ENCODE measurements around the gene RIC1.

The RIC1 gene

DNA sequence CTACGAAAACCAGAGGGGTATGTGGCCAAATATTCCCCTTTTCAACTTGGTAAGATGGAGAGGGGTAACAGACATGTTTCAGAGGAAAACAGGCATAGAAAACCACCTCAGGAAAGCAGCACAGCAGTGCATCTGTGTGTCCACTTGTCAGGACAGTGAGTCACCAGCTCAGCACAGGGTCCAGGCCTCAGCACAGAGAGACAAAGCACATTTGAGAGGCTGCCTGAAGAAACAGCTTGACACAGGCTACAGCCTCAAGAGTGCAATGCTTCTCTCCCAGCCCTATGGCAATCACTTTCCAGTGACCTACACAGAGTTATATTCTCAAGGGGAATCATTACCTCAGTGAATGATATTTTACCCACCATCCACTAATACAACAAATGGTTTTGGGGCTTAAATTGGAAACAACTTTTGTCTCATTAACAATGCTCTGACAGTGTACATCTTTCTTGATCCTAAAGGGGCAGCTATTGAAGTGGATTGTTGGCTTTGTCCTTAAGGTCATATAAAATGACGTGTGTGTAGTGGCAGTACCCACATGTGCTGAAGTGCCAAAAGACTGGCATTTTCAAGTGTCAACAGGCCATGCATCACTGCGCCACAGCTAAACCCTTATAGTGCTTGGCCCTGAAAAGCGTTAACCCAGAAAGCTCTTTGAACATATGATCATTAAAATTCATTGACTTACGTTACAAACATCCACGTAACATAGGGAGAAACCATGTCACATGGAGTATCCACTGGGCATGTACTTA is 157.6 kb downstream of the RIC1 start:
- TF ChIP-seq, protein P1, sequence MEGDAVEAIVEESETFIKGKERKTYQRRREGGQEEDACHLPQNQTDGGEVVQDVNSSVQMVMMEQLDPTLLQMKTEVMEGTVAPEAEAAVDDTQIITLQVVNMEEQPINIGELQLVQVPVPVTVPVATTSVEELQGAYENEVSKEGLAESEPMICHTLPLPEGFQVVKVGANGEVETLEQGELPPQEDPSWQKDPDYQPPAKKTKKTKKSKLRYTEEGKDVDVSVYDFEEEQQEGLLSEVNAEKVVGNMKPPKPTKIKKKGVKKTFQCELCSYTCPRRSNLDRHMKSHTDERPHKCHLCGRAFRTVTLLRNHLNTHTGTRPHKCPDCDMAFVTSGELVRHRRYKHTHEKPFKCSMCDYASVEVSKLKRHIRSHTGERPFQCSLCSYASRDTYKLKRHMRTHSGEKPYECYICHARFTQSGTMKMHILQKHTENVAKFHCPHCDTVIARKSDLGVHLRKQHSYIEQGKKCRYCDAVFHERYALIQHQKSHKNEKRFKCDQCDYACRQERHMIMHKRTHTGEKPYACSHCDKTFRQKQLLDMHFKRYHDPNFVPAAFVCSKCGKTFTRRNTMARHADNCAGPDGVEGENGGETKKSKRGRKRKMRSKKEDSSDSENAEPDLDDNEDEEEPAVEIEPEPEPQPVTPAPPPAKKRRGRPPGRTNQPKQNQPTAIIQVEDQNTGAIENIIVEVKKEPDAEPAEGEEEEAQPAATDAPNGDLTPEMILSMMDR (IDR thresholded peaks at IDR 0.05; ENCODE audit: insufficient read depth, low read depth, low read length, missing control alignments) = no peak
- no peak overlapping the region for H3K4me3 ChIP-seq (ENCODE audit: low read length)
- DNase-seq (ENCODE audit: low read depth) = peak; percentile 7

DNA sequence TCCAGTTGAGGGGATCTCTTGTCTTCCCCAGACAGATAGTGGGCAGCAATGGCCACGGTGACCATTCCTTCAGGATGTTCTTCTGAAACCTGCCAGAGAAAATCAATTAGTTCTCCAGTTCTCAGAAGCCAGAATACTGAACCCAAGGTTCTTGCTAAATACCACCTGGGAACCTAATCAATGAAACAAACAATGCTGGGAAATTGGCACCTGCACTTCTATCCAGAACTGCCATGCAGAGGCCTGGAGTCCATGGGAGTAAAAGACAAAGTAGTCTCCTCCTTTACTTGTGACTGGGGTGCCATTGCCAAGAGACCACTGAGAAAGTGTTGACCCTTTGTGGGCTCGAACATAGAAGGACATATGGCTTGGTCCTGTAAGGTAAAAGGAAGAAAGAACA is 158.3 kb downstream of the RIC1 start:
- H3K4me3 ChIP-seq (ENCODE audit: low read length) = no peak overlapping the region
- TF ChIP-seq, protein P1 (IDR thresholded peaks at IDR 0.05; ENCODE audit: insufficient read depth, low read depth, low read length, missing control alignments) = no peak
- DNase-seq (ENCODE audit: low read depth) = no peak

GRCh38 chr9:5787759-5788302 is 158.9 kb downstream of the RIC1 start:
- DNase-seq (ENCODE audit: low read depth) = no peak
- TF ChIP-seq, protein P1 (IDR thresholded peaks at IDR 0.05; ENCODE audit: insufficient read depth, low read depth, low read length, missing control alignments) = no peak
- H3K4me3 ChIP-seq (ENCODE audit: low read length) = no peak overlapping the region

DNA sequence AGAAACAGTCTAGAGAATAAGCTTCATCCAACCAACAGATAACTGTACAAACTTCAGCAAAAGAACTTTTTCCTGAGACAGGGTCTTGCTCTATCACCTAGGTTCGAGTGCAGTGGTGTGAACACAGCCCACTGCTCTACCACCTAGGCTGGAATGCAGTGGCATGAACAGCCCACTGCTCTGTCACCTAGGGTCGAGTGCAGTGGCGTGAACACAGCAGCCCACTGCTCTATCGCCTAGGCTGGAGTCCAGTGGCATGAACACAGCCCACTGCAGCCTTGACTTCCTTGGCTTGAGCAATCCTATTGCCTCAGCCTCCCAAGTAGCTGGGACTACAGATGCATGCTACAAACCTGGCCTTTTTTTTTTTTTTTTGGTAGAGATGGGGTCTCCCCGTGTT is 160.6 kb downstream of the RIC1 start:
- H3K4me3 ChIP-seq (ENCODE audit: low read length) = no peak overlapping the region
- DNase-seq (ENCODE audit: low read depth) = no peak
- TF ChIP-seq, protein P1 (IDR thresholded peaks at IDR 0.05; ENCODE audit: insufficient read depth, low read depth, low read length, missing control alignments) = no peak

GRCh38 chr9:5790923-5791322 is 162.0 kb downstream of the RIC1 start:
- TF ChIP-seq, protein P1 (IDR thresholded peaks at IDR 0.05; ENCODE audit: insufficient read depth, low read depth, low read length, missing control alignments) = no peak
- H3K4me3 ChIP-seq (ENCODE audit: low read length) = no peak overlapping the region
- DNase-seq (ENCODE audit: low read depth) = no peak

GRCh38 chr9:5791870-5792269 is 163.0 kb downstream of the RIC1 start:
- TF ChIP-seq, protein P1 (IDR thresholded peaks at IDR 0.05; ENCODE audit: insufficient read depth, low read depth, low read length, missing control alignments) = no peak
- H3K4me3 ChIP-seq (ENCODE audit: low read length) = no peak overlapping the region
- DNase-seq (ENCODE audit: low read depth) = no peak

DNA sequence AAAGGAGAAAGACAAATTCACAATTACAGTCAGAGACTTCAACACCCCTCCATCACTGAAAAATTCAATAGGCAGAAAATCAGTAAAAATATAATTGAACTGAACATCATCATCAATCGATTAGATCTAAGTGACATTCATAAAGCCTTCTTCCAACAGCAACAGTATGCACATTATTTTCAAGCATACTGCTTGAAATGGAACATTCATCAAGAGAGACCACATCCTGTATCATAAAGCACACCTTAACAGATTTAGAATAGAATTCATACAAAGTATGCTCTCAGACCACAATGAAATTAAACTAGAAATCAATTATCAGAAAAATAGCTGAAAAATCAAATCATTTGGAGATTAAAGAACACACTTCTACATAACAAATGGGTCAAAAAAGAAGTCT is 164.9 kb downstream of the RIC1 start:
- no peak for DNase-seq (ENCODE audit: low read depth)
- TF ChIP-seq, protein P1 (IDR thresholded peaks at IDR 0.05; ENCODE audit: insufficient read depth, low read depth, low read length, missing control alignments) = no peak
- H3K4me3 ChIP-seq (ENCODE audit: low read length) = no peak overlapping the region

Measured in epithelial cell of esophagus (primary cell).